Left lung (tissue), 10 donors: ENCODE measurements around the gene ASIC4. TPM values are rescaled to one million over a fixed set of nuclear protein-coding genes. Genes with fewer than 3 reads are reported as not detected.

Experiments used
- ATAC-seq: fragments of 200-7000 bp; cut with Tn5 transposase; one replicate; pipeline ENCODE4 v1.9.1; 2020; ENCODE audit warnings: moderate library complexity
- DNase-seq, 4 donors: peaks; one replicate each; pipeline ENCODE4 v3.0.0-alpha.2; 2013 to 2020
- H3K27ac ChIP-seq, 2 donors: fragments of 200-600 bp; sonication (generic) in 1 of 2; one replicate each; pipeline versions ENCODE4 v1.5.0 to v1.8.0; 2020 to 2021
- H3K27me3 ChIP-seq, 2 donors: fragments of 200-600 bp; sonication (generic) in 1 of 2; one replicate each; pipeline versions ENCODE4 v1.5.0 to v1.8.0; 2020 to 2021
- H3K36me3 ChIP-seq, 2 donors: fragments of 200-600 bp; sonication (generic) in 1 of 2; one replicate each; pipeline versions ENCODE4 v1.5.0 to v1.8.0; 2020 to 2021
- H3K4me1 ChIP-seq, 2 donors: fragments of 200-600 bp; one replicate each; pipeline ENCODE4 v1.8.0; 2021
- H3K4me3 ChIP-seq, 2 donors: fragments of 200-600 bp; sonication (generic) in 1 of 2; one replicate each; pipeline versions ENCODE4 v1.5.0 to v1.8.0; 2020 to 2021; ENCODE audit warnings: mild to moderate bottlenecking in 1 of 2
- H3K9me3 ChIP-seq, 2 donors: fragments of 200-600 bp; sonication (generic) in 1 of 2; one replicate each; pipeline versions ENCODE4 v1.5.0 to v1.8.0; 2020 to 2021
- CTCF ChIP-seq, 2 donors: fragments of 200-600 bp; sonication (generic) in 1 of 2; IDR thresholded peaks; one replicate each; pipeline versions ENCODE4 v1.5.0 to v1.8.0; 2021; ENCODE audit warnings: antibody characterized with exemption in 2 of 2
- intact Hi-C, 2 donors: fragments of 100-400 bp; cut with DNase I; formaldehyde crosslinking; loops; one replicate each; pipeline versions ENCODE4 v1.11.2 to v1.14.2; 2022
- polyA plus RNA-seq, 6 donors: library from polyadenylated mRNA; unstranded; fragments of 120-200 nt; gene quantifications; one replicate each; pipeline ENCODE4 v1.2.1, GENCODE V29; 2013; ENCODE audit not compliant: insufficient read length in 6 of 6
- total RNA-seq, 2 donors: library from RNA; stranded (reverse); fragmentation: NEBNext Ultra II Directional; extraction: Animal tissue kit (Norgen Biotek cat#: 25700); gene quantifications; one replicate each; pipeline ENCODE4 v1.2.1, GENCODE V29; 2021
- donor health status: DM: no; HTN: yes; CAD: no.
- donor health status: DM: no; HTN: no; CAD: no.

ASIC4 gene
- total and polyA plus RNA-seq, 8 donors: 0.07 to 0.37 (median 0.20) TPM; not detected in 2

GRCh38 chr2:219556413-219556812 is 42.1 kb downstream of the ASIC4 start:
- intact Hi-C loops: no loop called here

GRCh38 chr2:219557320-219557719 is 43.0 kb downstream of the ASIC4 start:
- Histone ChIP-seq H3K36me3 (no peaks in the 10 kb centered on the region), H3K4me3 (no peak overlapping the region), H3K27me3 (peaks cover 9 to 23% of the 10 kb centered on the region in 2 donors), H3K27ac (no peak overlapping the region), H3K9me3 (no peaks in the 10 kb centered on the region), H3K4me1 (peaks cover 5 to 11% of the 10 kb centered on the region in 2 donors)
- no peak for ATAC-seq
- intact Hi-C loops: no loop called here
- TF ChIP-seq CTCF (IDR thresholded peaks at IDR 0.05): no peak
- DNase-seq: peak in 1 of 4 donors; percentile 82

More at GRCh38 chr2:219556413-219556812, 42.1 kb downstream of the ASIC4 start:
- H3K4me1 ChIP-seq: peaks cover 5 to 20% of the 10 kb centered on the region in 2 donors
- ATAC-seq (no peak), DNase-seq (peak in 1 of 4 donors; percentile 62)
- no peak for TF ChIP-seq CTCF (IDR thresholded peaks at IDR 0.05)
- no peak overlapping the region for H3K27ac ChIP-seq
- H3K9me3 ChIP-seq: no peaks in the 10 kb centered on the region
- H3K27me3 ChIP-seq: peaks cover 14 to 32% of the 10 kb centered on the region in 2 donors
- H3K4me3 ChIP-seq: no peak overlapping the region
- H3K36me3 ChIP-seq: no peaks in the 10 kb centered on the region

- ATAC-seq: no peak
- Histone ChIP-seq H3K27me3 (peaks cover 4 to 15% of the 10 kb centered on the region in 2 donors), H3K4me1 (peaks cover 2 to 4% of the 10 kb centered on the region in 2 donors), H3K36me3 (no peaks in the 10 kb centered on the region), H3K4me3 (no peak overlapping the region), H3K9me3 (no peaks in the 10 kb centered on the region), H3K27ac (no peak overlapping the region)
- TF ChIP-seq CTCF (IDR thresholded peaks at IDR 0.05): no peak
- DNase-seq: peak in 1 of 4 donors; percentile 72
- intact Hi-C loops: no loop called here
Measured at GRCh38 chr2:219557791-219558785, 43.8 kb downstream of the ASIC4 start.

GRCh38 chr2:219559156-219559915 is 45.1 kb downstream of the ASIC4 start:
- TF ChIP-seq CTCF (IDR thresholded peaks at IDR 0.05): no peak
- DNase-seq (peak in 1 of 4 donors; percentile 54), ATAC-seq (no peak)
- Histone ChIP-seq H3K4me3 (no peak overlapping the region), H3K27me3 (peaks cover 0 to 3% of the 10 kb centered on the region in 2 donors), H3K36me3 (no peaks in the 10 kb centered on the region), H3K9me3 (no peaks in the 10 kb centered on the region), H3K27ac (no peak overlapping the region), H3K4me1 (no peaks in the 10 kb centered on the region)
- intact Hi-C loops: no loop called here
